SIG-M5 treated with dmso at 0.1 percent for 504 hours (cell line): Measurements from ENCODE around the gene EIF2S3B.
"Not testable (repeated sequence)": the region's sequence is repeated elsewhere in the genome, so short reads cannot be mapped to it uniquely, and the experiment has no call there.

ENCODE experiments used
- DNase-seq: peaks from one replicate; lab custom pipeline; 2025; ENCODE audit not compliant: unreplicated experiment; lab: John Stamatoyannopoulos, UW

The EIF2S3B gene

GRCh38 chr12:10505620-10506019, at the start of gene EIF2S3B:
Gene EIF2S3B, plus strand, starts transcription at chr12:10505890. Its CDS starts 13 bp downstream, at chr12:10505903.
- DNase-seq = no peak

- no peak for DNase-seq
Measured at GRCh38 chr12:10456856-10457255, 48.8 kb upstream of the EIF2S3B start.

GRCh38 chr12:10457760-10458159, 47.9 kb upstream of the EIF2S3B start:
- no peak for DNase-seq

- DNase-seq = no peak
Measured at GRCh38 chr12:10466311-10466710, 39.4 kb upstream of the EIF2S3B start.

GRCh38 chr12:10469701-10470100, 36.0 kb upstream of the EIF2S3B start:
- no peak for DNase-seq

GRCh38 chr12:10472808-10473207, 32.9 kb upstream of the EIF2S3B start:
- DNase-seq = not testable (repeated sequence)

GRCh38 chr12:10481901-10482300, 23.8 kb upstream of the EIF2S3B start:
- not testable (repeated sequence) for DNase-seq

- not testable (repeated sequence) for DNase-seq
Measured at GRCh38 chr12:10487328-10487727, 18.4 kb upstream of the EIF2S3B start.

- DNase-seq = no peak
Measured at GRCh38 chr12:10491766-10492165, 13.9 kb upstream of the EIF2S3B start.

GRCh38 chr12:10497602-10498001, 8.1 kb upstream of the EIF2S3B start:
- no peak for DNase-seq

GRCh38 chr12:10498042-10498441, 7.6 kb upstream of the EIF2S3B start:
- no peak for DNase-seq

- DNase-seq = no peak
Measured at GRCh38 chr12:10501030-10501429, 4.7 kb upstream of the EIF2S3B start.

GRCh38 chr12:10503460-10503859, 2.2 kb upstream of the EIF2S3B start:
- DNase-seq = no peak

GRCh38 chr12:10511756-10512355, 6.2 kb downstream of the EIF2S3B start:
- no peak for DNase-seq

GRCh38 chr12:10512798-10513197, 7.1 kb downstream of the EIF2S3B start:
- no peak for DNase-seq

GRCh38 chr12:10521555-10521954, 15.9 kb downstream of the EIF2S3B start:
- DNase-seq = no peak

GRCh38 chr12:10528174-10528953, 22.7 kb downstream of the EIF2S3B start:
- no peak for DNase-seq

GRCh38 chr12:10529603-10530002, 23.9 kb downstream of the EIF2S3B start:
- no peak for DNase-seq

GRCh38 chr12:10537721-10538120, 32.0 kb downstream of the EIF2S3B start:
- no peak for DNase-seq

GRCh38 chr12:10540776-10541205, 35.1 kb downstream of the EIF2S3B start:
- DNase-seq = no peak

GRCh38 chr12:10543499-10543898, 37.8 kb downstream of the EIF2S3B start:
- no peak for DNase-seq

- DNase-seq = no peak
Measured at GRCh38 chr12:10551375-10551774, 45.7 kb downstream of the EIF2S3B start.

GRCh38 chr12:10553148-10553547, 47.5 kb downstream of the EIF2S3B start:
- no peak for DNase-seq
